Measurements from ENCODE around the gene LRRC46.

The LRRC46 gene

GRCh38 chr17:47853616-47854015, 22.1 kb downstream of the LRRC46 start:
- DNase-seq: no peak

GRCh38 chr17:47855737-47856136, 24.3 kb downstream of the LRRC46 start:
- DNase-seq: no peak

- no peak for DNase-seq
Measured at GRCh38 chr17:47856830-47857229, 25.4 kb downstream of the LRRC46 start.

DNA sequence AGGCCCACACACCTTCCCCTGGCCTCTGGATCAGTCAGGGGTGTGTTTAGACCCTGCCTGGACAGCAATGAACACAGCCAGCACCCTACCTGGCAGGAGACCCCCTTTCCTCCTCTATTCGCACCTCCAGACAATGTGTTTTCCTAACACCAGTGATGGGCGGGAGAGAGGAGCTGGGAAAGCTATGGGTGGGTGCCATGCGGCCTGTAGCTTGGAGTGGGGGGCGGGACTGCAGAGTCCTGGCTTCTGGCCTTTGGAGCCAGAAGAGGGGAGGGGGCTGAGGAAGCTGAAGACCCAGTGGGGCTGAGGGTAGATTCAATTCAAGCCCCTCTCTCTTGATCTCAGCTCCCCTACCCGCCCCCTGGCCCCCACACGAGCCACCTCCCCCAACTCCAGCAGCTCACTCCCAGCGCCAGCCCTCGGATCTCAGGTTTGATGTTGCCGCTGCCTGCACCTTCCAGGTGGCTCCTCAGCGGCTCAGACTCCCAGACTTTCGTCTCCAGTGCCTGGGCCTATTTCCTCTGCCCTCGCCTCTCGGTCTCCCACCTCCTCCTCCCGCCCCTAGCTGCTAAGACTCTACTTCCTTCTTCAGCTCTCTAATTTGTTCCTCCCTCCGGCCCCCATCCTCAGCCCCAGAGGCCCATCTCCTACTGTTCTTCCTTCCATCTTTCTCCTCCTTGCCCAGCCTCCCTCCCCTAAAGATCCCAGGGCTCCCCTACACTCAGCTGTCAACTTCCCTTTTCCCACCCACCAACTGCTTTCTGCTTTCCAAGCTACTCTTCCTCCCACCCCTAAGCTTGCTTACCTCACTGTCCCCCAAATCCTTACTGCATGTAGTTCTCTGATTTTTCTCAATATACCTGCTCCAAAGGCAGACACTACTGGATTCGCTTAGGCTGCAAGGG, 26.3 kb downstream of the LRRC46 start:
- DNase-seq: no peak

DNA sequence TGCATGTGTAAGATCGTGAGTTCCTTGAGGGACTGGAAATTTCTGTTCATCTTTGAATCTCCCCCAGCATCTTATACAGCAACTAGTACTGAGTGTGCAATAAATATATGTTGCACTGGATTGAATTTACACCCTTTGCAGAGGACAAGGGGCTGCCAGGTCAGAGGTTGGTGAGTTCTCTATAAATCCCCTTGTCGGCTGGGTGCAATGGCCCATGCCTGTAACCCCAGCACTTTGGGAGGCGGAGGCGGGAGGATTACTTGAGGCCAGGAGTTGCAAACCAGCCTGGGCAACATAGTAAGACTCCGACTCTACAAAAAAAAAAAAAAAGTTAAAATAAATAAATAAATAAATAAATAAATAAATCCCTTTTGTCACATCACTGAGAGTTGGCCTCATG, 28.9 kb downstream of the LRRC46 start:
- DNase-seq: no peak

DNA sequence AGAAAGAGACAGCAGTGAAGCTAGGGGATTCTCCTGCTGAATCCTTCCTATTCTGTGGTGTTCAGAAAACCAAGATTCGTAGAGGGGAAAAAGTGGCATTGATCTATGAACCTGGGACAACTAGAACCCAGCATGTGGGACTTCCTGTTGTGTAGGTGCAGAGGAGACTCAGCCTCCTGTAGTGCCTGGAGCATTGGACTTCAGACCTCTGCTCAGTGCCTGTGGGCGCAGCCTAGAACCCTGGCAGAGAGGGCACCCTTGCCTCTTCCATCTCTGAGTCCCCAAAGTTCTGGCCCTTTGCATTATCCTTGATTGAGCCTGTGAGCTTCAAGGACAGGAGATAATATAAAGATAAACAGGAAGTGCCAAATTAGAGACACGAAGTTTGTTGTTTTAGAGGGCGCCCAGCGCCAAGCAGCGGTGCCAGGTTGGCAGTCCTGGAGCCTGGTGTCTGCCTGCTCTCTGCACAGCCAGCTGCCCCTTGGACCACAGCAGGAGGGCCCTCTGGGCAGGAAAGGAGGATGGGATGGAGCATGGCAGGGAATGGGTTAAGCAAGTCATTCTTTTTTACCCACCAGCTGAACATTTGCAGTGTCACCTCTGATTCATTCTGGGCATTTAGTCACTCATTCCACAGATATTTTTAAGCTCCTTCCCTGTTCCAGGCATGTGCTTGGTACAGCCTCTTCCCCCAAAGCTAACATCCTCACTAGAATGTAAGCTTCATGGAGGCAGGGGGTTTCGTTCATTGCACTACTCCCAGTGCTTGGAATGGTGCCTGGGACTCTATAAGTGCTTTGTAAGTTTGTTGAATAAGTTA, 31.4 kb downstream of the LRRC46 start:
- DNase-seq: no peak

- DNase-seq: no peak
Measured at GRCh38 chr17:47864791-47865216, 33.3 kb downstream of the LRRC46 start.

GRCh38 chr17:47866941-47867340, 35.5 kb downstream of the LRRC46 start:
- DNase-seq: no peak

- no peak for DNase-seq
Measured at GRCh38 chr17:47867813-47868533, 36.5 kb downstream of the LRRC46 start.

- DNase-seq: no peak
Measured at GRCh38 chr17:47869114-47869513, 37.6 kb downstream of the LRRC46 start.

GRCh38 chr17:47870056-47870455, 38.6 kb downstream of the LRRC46 start:
- no peak for DNase-seq

DNA sequence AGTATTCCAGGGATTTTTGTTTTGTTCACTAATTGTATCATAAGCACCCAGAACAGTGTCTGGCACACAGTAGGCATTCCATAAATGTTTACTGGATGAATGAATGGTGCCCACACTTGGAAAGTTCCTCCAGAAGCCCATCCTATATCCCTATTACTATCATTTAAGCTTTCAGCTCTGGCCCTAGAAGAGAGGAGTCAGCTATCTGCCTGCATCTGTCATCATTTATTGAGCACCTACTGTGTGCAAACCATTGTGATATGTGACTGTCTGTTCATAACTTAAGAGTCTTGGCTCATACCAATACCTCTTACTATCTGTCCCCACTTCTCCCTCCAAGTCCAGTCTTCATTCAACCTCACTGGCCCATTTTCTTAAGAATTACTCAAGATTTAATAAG, 39.6 kb downstream of the LRRC46 start:
- no peak for DNase-seq

GRCh38 chr17:47872019-47872650, 40.7 kb downstream of the LRRC46 start:
- no peak for DNase-seq

DNA sequence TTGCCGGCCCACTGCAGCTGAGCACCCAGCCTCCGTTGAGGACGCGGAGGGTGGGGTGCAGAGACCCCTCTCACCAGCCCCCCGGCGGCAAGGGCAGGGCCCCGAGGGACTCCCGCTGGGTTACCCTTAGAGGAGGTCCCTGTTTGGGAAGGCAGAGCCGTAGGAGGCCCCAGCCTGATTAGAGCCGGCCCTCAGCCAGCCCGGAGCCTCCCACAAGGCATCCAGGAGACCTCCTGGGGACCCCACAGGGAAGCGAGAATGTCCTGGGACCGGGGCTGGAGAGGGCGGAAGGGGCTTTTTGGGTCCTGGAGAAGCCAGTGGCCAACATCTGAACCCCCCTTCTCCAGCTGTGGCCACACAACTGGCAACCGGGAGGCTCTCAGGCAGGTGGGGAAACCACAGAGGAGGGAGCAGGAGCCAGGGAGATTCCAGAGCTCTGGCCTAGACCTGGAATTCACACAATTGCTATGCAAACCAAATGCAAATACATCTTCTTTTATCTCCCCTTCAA, 41.2 kb downstream of the LRRC46 start:
- DNase-seq: no peak

- DNase-seq: no peak
Measured at GRCh38 chr17:47873200-47874090, 42.0 kb downstream of the LRRC46 start.

DNA sequence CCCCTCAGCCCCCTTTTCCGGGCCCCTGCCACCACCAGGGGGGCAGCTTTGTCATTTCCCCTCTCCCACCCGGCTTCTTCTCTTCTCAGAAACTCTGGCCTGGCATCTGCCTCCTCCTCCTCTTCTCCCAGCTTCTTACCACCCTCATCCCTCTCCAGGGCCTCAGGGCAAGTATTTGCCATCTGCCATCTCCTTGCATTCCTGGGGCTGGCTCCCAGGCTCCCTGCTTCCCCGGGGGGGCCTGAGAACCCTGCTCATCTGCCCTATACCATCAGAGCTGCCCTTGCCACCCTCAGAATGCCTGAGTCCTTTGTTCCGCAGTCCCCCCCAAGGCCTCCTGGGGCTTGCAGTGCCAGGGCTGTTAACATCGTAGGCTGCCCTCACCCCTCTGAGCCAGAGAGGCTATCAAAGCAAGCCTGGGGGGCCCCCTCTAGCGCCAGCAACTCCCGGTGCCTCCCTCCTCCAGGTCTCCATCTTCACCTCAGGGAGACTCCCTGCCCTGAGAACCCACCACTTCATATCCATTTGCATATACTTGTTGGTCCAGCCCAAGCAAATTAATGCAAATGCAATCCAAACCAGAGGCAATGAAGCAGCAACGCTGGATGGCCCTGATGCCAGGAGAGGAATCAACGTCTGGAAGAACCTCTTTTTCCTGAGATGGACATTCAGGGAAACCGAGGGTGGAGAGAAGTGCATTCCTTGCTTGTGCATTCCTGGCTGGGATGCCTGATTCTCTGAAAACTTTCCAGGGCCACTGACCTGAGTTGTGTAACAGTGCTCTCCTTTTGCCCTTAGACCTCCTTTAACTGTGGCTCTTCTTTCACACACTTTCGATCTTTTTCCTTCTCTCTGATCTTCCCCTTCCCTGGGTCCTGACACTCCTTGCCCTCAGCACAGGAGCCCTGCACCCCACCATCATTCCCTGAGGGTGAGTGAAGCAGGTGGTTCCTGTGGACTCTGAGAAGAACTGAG, 43.8 kb downstream of the LRRC46 start:
- no peak for DNase-seq

- no peak for DNase-seq
Measured at GRCh38 chr17:47877368-47878034, 46.0 kb downstream of the LRRC46 start.

- no peak for DNase-seq
Measured at GRCh38 chr17:47878203-47879027, 46.9 kb downstream of the LRRC46 start.

All from NCI-H82 (cell line).